ENCODE data around the gene HIPK2.

GRCh38 chr7:139698278-139698677 lies 79.5 kb downstream of the HIPK2 start:
- TF ChIP-seq CTCF (conservative IDR thresholded peaks at IDR 0.05; ENCODE audit: low read depth in 2 of 2): no peak
- TF ChIP-seq EZH2 (IDR thresholded peaks at IDR 0.05; ENCODE audit: low read depth, unreplicated experiment): no peak
- TF ChIP-seq CREB1 (CRISPR knock-in tag; IDR thresholded peaks at IDR 0.05; ENCODE audit: low read depth): no peak
- no peak for TF ChIP-seq REST (IDR thresholded peaks at IDR 0.05; ENCODE audit: unreplicated experiment)
- no peak for TF ChIP-seq STAT1 (IDR thresholded peaks at IDR 0.05; ENCODE audit: unreplicated experiment)
- no peak for TF ChIP-seq EZH2phosphoT487 (IDR thresholded peaks at IDR 0.05; ENCODE audit: unreplicated experiment)
- no peak for TF ChIP-seq POLR2AphosphoS5 (IDR thresholded peaks at IDR 0.05; ENCODE audit: low read depth)

All from GM23338 (cell line).